HCT116 (cell line): Measurements from ENCODE around the gene MIA2.
"Not testable (repeated sequence)": the region's sequence is repeated elsewhere in the genome, so short reads cannot be mapped to it uniquely, and the experiment has no call there.

ENCODE experiments used
- ATF3 ChIP-seq: IDR thresholded peaks from 2 replicates; pipeline ENCODE4 v1.6.1; 2012
- CBX3 ChIP-seq: IDR thresholded peaks from 2 replicates; pipeline ENCODE4 v1.6.1; 2012; ENCODE audit warnings: low read depth
- CTCF ChIP-seq, 3 experiments: fragments of 200-600 bp in 1 of 3; sonication (generic) in 1 of 3; IDR thresholded peaks in 2 of 3; conservative IDR thresholded peaks in 1 of 3; 2 replicates each; pipeline ENCODE4 v1.5.1; 2012 to 2017; ENCODE audit warnings: low read depth in 2 of 3, low read length in 2 of 3, antibody characterized with exemption in 1 of 3, borderline replicate concordance in 1 of 3, control low read depth in 1 of 3, mild to moderate bottlenecking in 1 of 3, mixed read lengths in 1 of 3, mixed run types in 1 of 3, moderate library complexity in 1 of 3; ENCODE audit not compliant: insufficient read depth in 1 of 3
- ELF1 ChIP-seq: IDR thresholded peaks from 2 replicates; pipeline ENCODE4 v1.6.1; 2012; ENCODE audit warnings: low read depth, borderline replicate concordance
- EZH2 ChIP-seq: fragments of 200-600 bp; sonication (generic); IDR thresholded peaks from 2 replicates; pipeline ENCODE4 v1.6.1; 2017; ENCODE audit warnings: antibody characterized with exemption, mixed run types
- MAX ChIP-seq: IDR thresholded peaks from 2 replicates; pipeline ENCODE4 v1.6.1; 2012
- POLR2AphosphoS5 ChIP-seq: IDR thresholded peaks from 2 replicates; pipeline ENCODE4 v1.6.1; 2011; ENCODE audit warnings: mild to moderate bottlenecking, low read depth, low read length, moderate library complexity
- RAD21 ChIP-seq: IDR thresholded peaks from 2 replicates; pipeline ENCODE4 v1.6.1; 2012; ENCODE audit warnings: low read depth, mild to moderate bottlenecking
- SP1 ChIP-seq: IDR thresholded peaks from 2 replicates; pipeline ENCODE4 v1.6.1; 2012; ENCODE audit warnings: low read depth
- TCF7L2 ChIP-seq: IDR thresholded peaks from 2 replicates; pipeline ENCODE4 v1.7.0; 2011; ENCODE audit warnings: borderline replicate concordance, inconsistent platforms; ENCODE audit not compliant: insufficient read depth, insufficient read length; ENCODE audit errors: extremely low read depth
- YY1 ChIP-seq: IDR thresholded peaks from 2 replicates; pipeline ENCODE4 v1.6.1; 2011; ENCODE audit warnings: low read length, low read depth, moderate library complexity, mild to moderate bottlenecking; ENCODE audit not compliant: insufficient replicate concordance; ENCODE audit errors: extremely low read depth
- ZNF274 ChIP-seq: fragments of 200-500 bp; sonication (Bioruptor generic); IDR thresholded peaks from 2 replicates; pipeline ENCODE4 v1.6.1; 2014; ENCODE audit warnings: mild to moderate bottlenecking, low read depth, low read length, inconsistent platforms

GRCh38 chr14:39257388-39257787 lies 23.7 kb downstream of the MIA2 start:
- not testable (repeated sequence) for TF ChIP-seq CTCF (IDR thresholded peaks at IDR 0.05 in 2 of 3, conservative IDR thresholded peaks at IDR 0.05 in 1 of 3; ENCODE audit: borderline replicate concordance in 1 of 3, insufficient read depth in 1 of 3, low read depth in 2 of 3, low read length in 2 of 3); CBX3; POLR2AphosphoS5; ZNF274; EZH2; RAD21; MAX; ELF1; SP1; TCF7L2; ATF3; YY1
